Peyer's patch (tissue), 4 donors: ENCODE measurements around the gene TRIM17.

Experiments
- CTCF ChIP-seq, 6 experiments: fragments of 450-650 bp in 4 of 6; fragments of 200-600 bp in 2 of 6; sonication (generic) in 1 of 6; IDR thresholded peaks; one replicate each; pipeline ENCODE4 v1.5.1; 2017 to 2019; ENCODE audit warnings: antibody characterized with exemption in 6 of 6, mild to moderate bottlenecking in 3 of 6, moderate library complexity in 1 of 6
- POLR2A ChIP-seq, 2 donors: fragments of 450-650 bp; IDR thresholded peaks; one replicate each; pipeline ENCODE4 v1.5.1; 2017; ENCODE audit warnings: antibody characterized with exemption in 2 of 2, mild to moderate bottlenecking in 2 of 2, moderate library complexity in 2 of 2

GRCh38 chr1:228428412-228428811 is 11.8 kb upstream of the TRIM17 start:
- no peak for TF ChIP-seq POLR2A (IDR thresholded peaks at IDR 0.05)
- TF ChIP-seq CTCF (IDR thresholded peaks at IDR 0.05), result no peak
